IMR-90 (cell line): Measurements from ENCODE around the gene TEX52. TPM values are rescaled to one million over a fixed set of nuclear protein-coding genes. Genes with fewer than 3 reads are reported as not detected.
A peak's percentile ranks its signal among the peaks of the same experiment; 100 is the strongest.

Source experiments
- ATAC-seq: fragments of 200-7000 bp; cut with Tn5 transposase; 2 replicates; pipeline ENCODE4 v1.9.1; 2020; ENCODE audit warnings: low read depth, mild to moderate bottlenecking, moderate library complexity
- BruUV-seq: library from RNA; stranded (reverse); fragments of 400-500 nt; replicated peaks from 2 replicates; lab custom pipeline; 2021; lab: Mats Ljungman, UMichigan
- CTCF ChIA-PET: fragments of 300-600 bp; formaldehyde crosslinking; extraction: SDS; loops from one replicate; lab custom pipeline; 2021; ENCODE audit warnings: antibody characterized with exemption; lab: Yijun Ruan, JAX
- POLR2A ChIA-PET: fragments of 300-600 bp; sonication (Branson Sonifier 250); formaldehyde crosslinking; loops from one replicate; lab custom pipeline; 2022; ENCODE audit warnings: antibody characterized with exemption; ENCODE audit not compliant: unreplicated experiment; lab: Charles Lee
- DNase-seq: peaks from one replicate; pipeline ENCODE4 v3.0.0; 2013
- H2AFZ ChIP-seq: replicated peaks from 2 replicates; pipeline ENCODE3; 2013; ENCODE audit warnings: low read length, mild to moderate bottlenecking; ENCODE audit not compliant: poor library complexity
- H2AK5ac ChIP-seq: 2 replicates; pipeline ENCODE4 v1.6.1; 2013; ENCODE audit warnings: low read depth, low read length, inconsistent platforms
- H2AK9ac ChIP-seq: replicated peaks from 2 replicates; pipeline ENCODE3; 2013; ENCODE audit warnings: mild to moderate bottlenecking, low read depth, low read length, moderate library complexity; ENCODE audit not compliant: poor library complexity
- H2BK120ac ChIP-seq: 2 replicates; pipeline ENCODE4 v1.6.1; 2013; ENCODE audit warnings: low read depth, low read length, inconsistent platforms
- H2BK15ac ChIP-seq: 3 replicates; pipeline ENCODE4 v1.6.1; 2013; ENCODE audit warnings: low read depth, low read length, inconsistent platforms
- H2BK20ac ChIP-seq: 2 replicates; pipeline ENCODE4 v1.6.1; 2013; ENCODE audit warnings: low read depth, mild to moderate bottlenecking, inconsistent platforms, low read length, moderate library complexity
- H2BK5ac ChIP-seq: 2 replicates; pipeline ENCODE4 v1.6.1; 2013; ENCODE audit warnings: mild to moderate bottlenecking, low read depth, low read length, inconsistent platforms; ENCODE audit not compliant: poor library complexity, severe bottlenecking
- H3K14ac ChIP-seq: replicated peaks from 2 replicates; pipeline ENCODE4 v1.6.1; 2013; ENCODE audit warnings: low read depth, low read length, inconsistent platforms
- H3K18ac ChIP-seq: 2 replicates; pipeline ENCODE4 v1.6.1; 2013; ENCODE audit warnings: low read depth, low read length, control low read depth
- H3K23ac ChIP-seq: 2 replicates; pipeline ENCODE4 v1.6.1; 2013; ENCODE audit warnings: low read depth, low read length, inconsistent platforms
- H3K27ac ChIP-seq: 2 replicates; pipeline ENCODE4 v1.5.1; 2013; ENCODE audit warnings: mild to moderate bottlenecking, control low read depth, low read length; ENCODE audit not compliant: insufficient read depth
- H3K27me3 ChIP-seq: 2 replicates; pipeline ENCODE4 v1.6.1; 2013; ENCODE audit warnings: low read length; ENCODE audit not compliant: control insufficient read depth, insufficient read depth
- H3K36me3 ChIP-seq: 2 replicates; pipeline ENCODE4 v1.6.1; 2013; ENCODE audit warnings: low read length, mixed read lengths; ENCODE audit not compliant: control insufficient read depth, insufficient read depth
- H3K4ac ChIP-seq: 2 replicates; pipeline ENCODE4 v1.6.1; 2013; ENCODE audit warnings: low read depth, low read length, inconsistent platforms
- H3K4me1 ChIP-seq: 2 replicates; pipeline ENCODE4 v1.6.1; 2013; ENCODE audit warnings: low read length, mixed read lengths; ENCODE audit not compliant: control insufficient read depth, insufficient read depth
- H3K4me2 ChIP-seq: 2 replicates; pipeline ENCODE4 v1.6.1; 2013; ENCODE audit warnings: low read depth, mild to moderate bottlenecking, control low read depth, low read length, moderate library complexity
- H3K4me3 ChIP-seq: 2 replicates; pipeline ENCODE4 v1.5.1; 2013; ENCODE audit warnings: low read depth, mild to moderate bottlenecking, control low read depth, low read length, moderate library complexity; ENCODE audit not compliant: insufficient read depth
- H3K56ac ChIP-seq: 2 replicates; pipeline ENCODE4 v1.6.1; 2013; ENCODE audit warnings: low read length, inconsistent platforms; ENCODE audit not compliant: insufficient read depth; ENCODE audit errors: extremely low read depth
- H3K79me1 ChIP-seq, 2 experiments: 2 replicates each; pipeline ENCODE4 v1.6.1; 2013; ENCODE audit warnings: low read length in 2 of 2, inconsistent platforms in 1 of 2, low read depth in 1 of 2
- H3K9ac ChIP-seq: 2 replicates; pipeline ENCODE4 v1.6.1; 2013; ENCODE audit warnings: low read depth, low read length, control low read depth
- H3K9me1 ChIP-seq: 2 replicates; pipeline ENCODE4 v1.6.1; 2013; ENCODE audit warnings: low read length, inconsistent platforms; ENCODE audit not compliant: insufficient read depth
- H3K9me3 ChIP-seq: 2 replicates; pipeline ENCODE4 v1.6.1; 2013; ENCODE audit warnings: low read length; ENCODE audit not compliant: control insufficient read depth, insufficient read depth
- H4K20me1 ChIP-seq: 2 replicates; pipeline ENCODE4 v1.6.1; 2013; ENCODE audit warnings: low read length, inconsistent platforms; ENCODE audit not compliant: insufficient read depth
- H4K5ac ChIP-seq: 2 replicates; pipeline ENCODE4 v1.6.1; 2013; ENCODE audit warnings: mild to moderate bottlenecking, low read depth, low read length, control low read depth
- H4K8ac ChIP-seq, 2 experiments: 2 replicates each; pipeline ENCODE4 v1.6.1; 2013; ENCODE audit warnings: low read depth in 2 of 2, low read length in 2 of 2, control low read depth in 1 of 2, inconsistent platforms in 1 of 2
- H4K91ac ChIP-seq: 2 replicates; pipeline ENCODE4 v1.6.1; 2013; ENCODE audit warnings: low read depth, low read length, inconsistent platforms; ENCODE audit not compliant: insufficient read depth
- CEBPB ChIP-seq: IDR thresholded peaks from 2 replicates; pipeline ENCODE4 v1.6.1; 2012; ENCODE audit warnings: low read depth, low read length, improper control_type of control experiment
- FOS ChIP-seq: fragments of 150-350 bp; IDR thresholded peaks from 2 replicates; pipeline ENCODE4 v1.6.1; 2016; ENCODE audit warnings: low read depth, low read length
- POLR2A ChIP-seq: IDR thresholded peaks from 2 replicates; pipeline ENCODE4 v1.6.1; 2012; ENCODE audit warnings: mild to moderate bottlenecking, low read depth, low read length
- RCOR1 ChIP-seq: IDR thresholded peaks from 2 replicates; pipeline ENCODE4 v1.6.1; 2012; ENCODE audit warnings: mild to moderate bottlenecking, low read length, improper control_type of control experiment; ENCODE audit not compliant: insufficient replicate concordance
- WGBS, 2 experiments: methylation state at CpG; one replicate each; pipeline versions ENCODE4 v1.1.5 to v1.1.7; 2013; ENCODE audit warnings: missing lambda C conversion rate in 2 of 2; ENCODE audit not compliant: insufficient read length in 1 of 2; ENCODE audit errors: extremely low coverage in 2 of 2; 5-methylcytosine and 5-hydroxymethylcytosine counted together
- dilution Hi-C: fragments of 300-500 bp; cut with HindIII; formaldehyde crosslinking; loops from one replicate; pipeline ENCODE4 v1.14.3; 2018; ENCODE audit warnings: low sequenced_read_pairs; ENCODE audit not compliant: unreplicated experiment
- in situ Hi-C: fragments of 300-500 bp; cut with MboI; formaldehyde crosslinking; loops from 3 replicates; pipeline ENCODE4 v1.14.3; 2019; ENCODE audit warnings: low sequenced_read_pairs, inconsistent platforms, mixed read lengths
- intact Hi-C: fragments of 100-400 bp; cut with micrococcal nuclease; formaldehyde crosslinking; loops from 2 replicates; pipeline ENCODE4 v1.10.0; 2022
- polyA plus RNA-seq, 3 experiments: library from polyadenylated mRNA; depleted of rRNA; stranded (reverse); fragments of >200 nt; gene quantifications; 2 replicates each; pipeline ENCODE4 v1.2.3, GENCODE V29; 2012; ENCODE audit warnings: low replicate concordance in 1 of 3
- total RNA-seq: library from RNA; depleted of rRNA; stranded (reverse); fragments of >200 nt; gene quantifications from 2 replicates; pipeline ENCODE4 v1.2.3, GENCODE V29; 2012
- TF ChIP-seq, protein P1 (sequence below): fragments of 150-350 bp; IDR thresholded peaks from 2 replicates; pipeline ENCODE4 v1.6.1; 2017; ENCODE audit warnings: mild to moderate bottlenecking, antibody characterized with exemption, low read length, low read depth
- TF ChIP-seq, protein P2 (sequence below): fragments of 150-350 bp; IDR thresholded peaks from 2 replicates; pipeline ENCODE4 v1.6.1; 2016; ENCODE audit warnings: low read depth, mild to moderate bottlenecking, low read length, moderate library complexity, borderline replicate concordance

Gene TEX52
- total and polyA plus RNA-seq, 2 of the 4 experiments (the other 2 are of a cell fraction), result not detected

GRCh38 chr12:2812290-2813213, 44.3 kb downstream of the TEX52 start, which contains the start of gene ITFG2 (continued):
- TF ChIP-seq POLR2A (peak; percentile 84), FOS (peak; percentile 25; the same call in 1 of the 2 replicates), CEBPB (peak; percentile 76), RCOR1 (no peak)

DNA sequence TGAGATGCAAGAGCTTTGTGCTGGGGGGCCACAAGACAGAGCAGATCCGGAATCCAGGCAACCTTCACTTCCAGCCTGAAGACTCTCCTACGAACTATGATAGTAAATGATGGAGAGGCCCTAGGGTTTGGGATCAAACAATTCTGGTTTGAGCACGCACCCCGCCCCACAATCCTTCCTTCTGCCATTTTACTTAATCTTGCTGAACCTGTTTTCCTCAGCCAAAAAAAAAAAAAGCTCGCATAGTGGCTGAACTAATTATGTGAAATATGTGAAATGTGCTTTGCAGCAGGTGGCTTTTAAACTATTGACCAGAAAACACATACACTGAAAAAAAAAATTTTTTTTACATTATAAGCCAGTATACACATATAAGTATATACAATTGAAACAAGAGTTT, 45.0 kb downstream of the TEX52 start:
- Histone ChIP-seq H3K4me1 (no peaks in the 10 kb centered on the region), H3K14ac (no peak overlapping the region), H3K9me1 (0 out of 2 replicates have a peak, but pooled peaks cover 7% of the 10 kb centered on the region), H3K36me3 (no peaks in the 10 kb centered on the region), H3K27ac (no peak overlapping the region), H2BK5ac (no peak overlapping the region), H4K91ac (no peak overlapping the region), H2BK15ac (no peak overlapping the region), H3K18ac (no peak overlapping the region), H2AFZ (peak overlapping the region; percentile 48), H4K8ac (peak overlapping the region; percentile 69 to 98; a peak in 3 of 4 replicates), H2AK9ac (peak overlapping the region; percentile 52), H3K9ac (no peak overlapping the region), H3K79me1 (peaks cover 11 to 24% of the 10 kb centered on the region in 2 experiments), H2BK120ac (no peak overlapping the region), H3K9me3 (no peaks in the 10 kb centered on the region), H4K5ac (peak overlapping the region; percentile 64), H3K23ac (no peak overlapping the region), H3K4ac (no peak overlapping the region), H3K4me2 (no peak overlapping the region; the same call in 1 of the 2 replicates), H2BK20ac (0 out of 2 replicates have a peak overlapping the region, but pooled peaks have one; percentile 39), H2AK5ac (peak overlapping the region; percentile 58; the same call in 1 of the 2 replicates), H3K4me3 (no peak overlapping the region), H3K56ac (no peak overlapping the region), H3K27me3 (no peaks in the 10 kb centered on the region), H4K20me1 (peaks cover 6% of the 10 kb centered on the region; the same call in 1 of the 2 replicates)
- dilution Hi-C loops (no loop called here), intact Hi-C loops (no loop called here), in situ Hi-C loops (no loop called here)
- DNase-seq, result no peak
- no CpG with 5 or more reads among the region's 5 CpGs for WGBS, 2 experiments
- no TSS peak for BruUV-seq
- POLR2A ChIA-PET, result interaction anchor here (0.6 kb wide), 1 partner anchor 129 kb away, joined by 4 read pairs; no protein-coding TSS in a partner anchor
- ATAC-seq, result no peak
- TF ChIP-seq, protein P1, sequence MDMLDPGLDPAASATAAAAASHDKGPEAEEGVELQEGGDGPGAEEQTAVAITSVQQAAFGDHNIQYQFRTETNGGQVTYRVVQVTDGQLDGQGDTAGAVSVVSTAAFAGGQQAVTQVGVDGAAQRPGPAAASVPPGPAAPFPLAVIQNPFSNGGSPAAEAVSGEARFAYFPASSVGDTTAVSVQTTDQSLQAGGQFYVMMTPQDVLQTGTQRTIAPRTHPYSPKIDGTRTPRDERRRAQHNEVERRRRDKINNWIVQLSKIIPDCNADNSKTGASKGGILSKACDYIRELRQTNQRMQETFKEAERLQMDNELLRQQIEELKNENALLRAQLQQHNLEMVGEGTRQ, result no peak
- TF ChIP-seq, protein P2, sequence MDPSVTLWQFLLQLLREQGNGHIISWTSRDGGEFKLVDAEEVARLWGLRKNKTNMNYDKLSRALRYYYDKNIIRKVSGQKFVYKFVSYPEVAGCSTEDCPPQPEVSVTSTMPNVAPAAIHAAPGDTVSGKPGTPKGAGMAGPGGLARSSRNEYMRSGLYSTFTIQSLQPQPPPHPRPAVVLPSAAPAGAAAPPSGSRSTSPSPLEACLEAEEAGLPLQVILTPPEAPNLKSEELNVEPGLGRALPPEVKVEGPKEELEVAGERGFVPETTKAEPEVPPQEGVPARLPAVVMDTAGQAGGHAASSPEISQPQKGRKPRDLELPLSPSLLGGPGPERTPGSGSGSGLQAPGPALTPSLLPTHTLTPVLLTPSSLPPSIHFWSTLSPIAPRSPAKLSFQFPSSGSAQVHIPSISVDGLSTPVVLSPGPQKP, result no peak
- CTCF ChIA-PET, result no interaction called here
